ENCODE data around the gene CPT1A.
A peak's percentile ranks its signal among the peaks of the same experiment; 100 is the strongest.

Gene CPT1A

DNA sequence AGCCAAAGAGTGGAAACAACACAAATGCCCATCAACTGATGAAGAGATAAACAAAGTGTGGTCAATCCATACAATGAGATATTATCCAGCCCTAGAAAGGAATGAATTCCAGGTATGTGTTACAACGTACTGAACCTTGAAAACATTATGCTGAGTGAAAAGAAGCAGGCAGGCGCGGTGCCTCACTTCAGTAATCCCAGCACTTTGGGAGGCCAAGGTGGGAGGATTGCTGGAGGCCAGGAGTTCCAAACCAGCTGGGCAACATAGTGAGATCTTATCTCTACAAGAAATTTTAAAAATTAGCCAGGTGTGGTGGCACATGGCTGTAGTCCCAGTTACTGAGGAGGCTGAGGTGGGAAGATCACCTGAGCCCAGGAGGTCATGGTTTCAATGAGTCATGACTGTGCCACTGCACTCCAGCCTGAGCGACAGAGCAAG is 65.7 kb downstream of the CPT1A start:
- TF ChIP-seq GATA2 (IDR thresholded peaks at IDR 0.05; ENCODE audit: low read depth, low read length) (no peak), GATA3 (IDR thresholded peaks at IDR 0.05; ENCODE audit: low read depth, low read length) (no peak)

GRCh38 chr11:68774194-68774585 is 67.5 kb downstream of the CPT1A start:
- TF ChIP-seq GATA3 (IDR thresholded peaks at IDR 0.05; ENCODE audit: low read depth, low read length): no peak
- no peak for TF ChIP-seq GATA2 (IDR thresholded peaks at IDR 0.05; ENCODE audit: low read depth, low read length)

GRCh38 chr11:68773521-68774193 is 68.1 kb downstream of the CPT1A start:
- TF ChIP-seq GATA3 (IDR thresholded peaks at IDR 0.05; ENCODE audit: low read depth, low read length) (no peak), GATA2 (IDR thresholded peaks at IDR 0.05; ENCODE audit: low read depth, low read length) (no peak)

- TF ChIP-seq GATA3 (IDR thresholded peaks at IDR 0.05; ENCODE audit: low read depth, low read length) (no peak), GATA2 (IDR thresholded peaks at IDR 0.05; ENCODE audit: low read depth, low read length) (no peak)
Measured at GRCh38 chr11:68772936-68773335, 68.8 kb downstream of the CPT1A start.

DNA sequence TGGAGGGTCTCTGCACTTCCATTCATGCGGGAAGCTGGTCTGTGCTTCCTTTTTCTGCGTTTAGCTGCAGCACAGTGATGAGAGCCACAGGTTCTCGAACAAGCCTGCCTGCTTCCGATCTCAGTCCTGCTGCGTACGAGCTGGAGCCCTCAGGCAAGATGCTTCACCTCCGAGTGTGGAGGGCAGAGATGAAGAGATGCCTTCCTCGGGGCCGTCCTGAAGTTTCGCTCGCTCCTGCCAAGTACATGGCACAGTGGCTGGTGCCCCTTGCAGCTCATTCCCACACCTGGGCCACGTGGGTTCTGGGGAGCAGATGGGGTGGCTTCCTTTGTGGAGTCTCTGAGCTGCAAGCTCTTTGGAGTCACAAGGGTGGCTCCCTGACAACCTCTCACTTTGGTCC is 70.9 kb downstream of the CPT1A start:
- no peak for TF ChIP-seq GATA2 (IDR thresholded peaks at IDR 0.05; ENCODE audit: low read depth, low read length)
- no peak for TF ChIP-seq GATA3 (IDR thresholded peaks at IDR 0.05; ENCODE audit: low read depth, low read length)

DNA sequence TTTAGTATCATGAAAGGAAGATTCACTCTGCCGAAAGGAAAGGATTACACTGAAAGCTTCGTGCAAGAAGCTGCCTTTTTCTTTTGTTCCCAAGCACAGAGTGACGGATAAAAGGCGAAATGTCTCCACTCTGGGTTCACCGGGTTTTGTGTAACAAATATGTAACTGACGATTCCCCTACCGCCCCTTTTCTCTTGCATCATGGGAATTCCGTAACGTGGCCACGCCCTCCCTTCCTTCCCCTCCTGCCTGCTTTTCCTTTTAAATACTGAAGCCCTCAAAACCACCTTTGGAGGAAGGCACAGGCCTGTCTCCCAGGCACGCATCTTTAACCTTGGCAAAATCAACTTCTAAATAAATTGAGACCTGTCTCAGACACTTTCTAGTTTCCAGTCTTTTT is 74.0 kb downstream of the CPT1A start:
- no peak for TF ChIP-seq GATA3 (IDR thresholded peaks at IDR 0.05; ENCODE audit: low read depth, low read length)
- no peak for TF ChIP-seq GATA2 (IDR thresholded peaks at IDR 0.05; ENCODE audit: low read depth, low read length)

GRCh38 chr11:68766786-68767185 is 74.9 kb downstream of the CPT1A start:
- no peak for TF ChIP-seq GATA2 (IDR thresholded peaks at IDR 0.05; ENCODE audit: low read depth, low read length)
- TF ChIP-seq GATA3 (IDR thresholded peaks at IDR 0.05; ENCODE audit: low read depth, low read length): no peak

- TF ChIP-seq GATA2 (IDR thresholded peaks at IDR 0.05; ENCODE audit: low read depth, low read length) (no peak), GATA3 (IDR thresholded peaks at IDR 0.05; ENCODE audit: low read depth, low read length) (no peak)
Measured at GRCh38 chr11:68764746-68765145, 77.0 kb downstream of the CPT1A start.

DNA sequence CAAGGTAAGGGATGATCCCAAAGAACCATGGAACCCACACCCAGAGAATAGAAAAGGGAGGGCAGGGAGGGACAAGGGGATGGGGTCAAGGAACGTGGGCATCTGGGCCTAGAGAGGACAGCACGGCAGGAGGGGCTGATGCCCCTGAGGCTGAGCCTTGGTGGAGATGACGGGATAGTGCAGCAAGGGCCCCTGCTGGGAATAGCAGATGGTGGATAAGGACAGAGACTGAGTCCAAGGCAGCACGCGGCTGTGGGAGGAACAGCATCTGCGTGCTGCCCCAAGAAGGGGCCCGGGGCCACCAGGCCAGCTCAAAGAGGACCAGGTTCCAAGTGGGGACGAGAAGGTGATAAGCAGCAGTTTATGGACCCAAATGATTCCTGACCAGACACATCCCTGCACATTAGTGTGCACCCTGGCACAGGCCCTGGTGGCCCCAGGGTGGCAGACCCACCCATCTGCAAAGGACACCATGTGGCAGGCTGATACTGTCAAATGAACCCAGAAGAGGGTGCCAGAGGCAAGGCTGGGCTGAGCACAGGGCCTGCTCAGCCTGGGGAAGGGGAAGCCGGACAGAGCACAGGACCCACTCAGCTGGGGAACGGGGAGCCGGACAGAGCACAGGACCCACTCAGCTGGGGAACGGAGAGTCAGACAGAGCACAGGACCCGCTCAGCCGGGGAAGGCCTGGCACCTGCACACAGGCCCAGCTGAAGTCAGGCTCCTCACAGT is 77.6 kb downstream of the CPT1A start:
- TF ChIP-seq GATA3 (IDR thresholded peaks at IDR 0.05; ENCODE audit: low read depth, low read length): no peak
- 0 out of 2 replicates have a peak, but pooled peaks have one; percentile 20 for TF ChIP-seq GATA2 (IDR thresholded peaks at IDR 0.05; ENCODE audit: low read depth, low read length)

- no peak for TF ChIP-seq GATA3 (IDR thresholded peaks at IDR 0.05; ENCODE audit: low read depth, low read length)
- TF ChIP-seq GATA2 (IDR thresholded peaks at IDR 0.05; ENCODE audit: low read depth, low read length): no peak
Measured at GRCh38 chr11:68763181-68763721, 78.5 kb downstream of the CPT1A start.

DNA sequence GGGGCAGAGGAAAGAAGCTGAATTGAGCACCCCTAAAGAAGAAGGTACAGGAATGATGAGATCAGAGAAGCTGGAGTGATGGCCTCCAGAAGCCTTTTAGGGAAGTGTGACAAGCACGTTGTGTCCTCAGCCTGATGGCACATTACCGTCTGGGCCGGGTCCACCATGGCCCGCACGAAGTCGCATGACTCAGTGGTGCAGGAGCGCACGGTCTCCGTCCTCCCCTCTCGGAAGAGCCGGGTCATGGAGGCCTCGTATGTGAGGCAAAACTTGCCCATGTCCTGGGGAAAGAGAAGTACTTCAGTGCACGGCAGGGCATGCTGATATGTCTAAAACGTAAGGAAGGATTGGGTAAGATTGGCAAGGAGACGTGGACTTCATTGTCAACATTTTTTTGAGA is 79.2 kb downstream of the CPT1A start:
- TF ChIP-seq GATA2 (IDR thresholded peaks at IDR 0.05; ENCODE audit: low read depth, low read length) (no peak), GATA3 (IDR thresholded peaks at IDR 0.05; ENCODE audit: low read depth, low read length) (no peak)

DNA sequence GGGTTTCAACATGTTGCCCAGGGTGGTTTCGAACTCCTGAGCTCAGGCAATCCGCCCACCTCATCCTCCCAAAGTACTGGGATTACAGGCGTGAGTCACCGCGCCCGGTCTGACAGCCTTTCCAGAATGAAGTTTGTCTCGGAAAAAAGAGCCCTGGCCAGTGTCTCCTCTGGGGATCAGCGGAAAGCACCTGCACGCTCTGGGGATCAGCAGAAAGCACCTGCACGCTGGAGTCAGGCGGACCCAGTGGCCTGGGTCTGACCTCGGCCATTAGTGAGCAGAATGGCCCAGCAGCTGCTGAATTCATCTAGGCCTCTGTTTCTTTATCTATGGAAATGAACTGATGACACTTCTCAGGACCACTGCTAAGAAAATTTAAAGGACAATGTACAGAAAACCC is 79.9 kb downstream of the CPT1A start:
- TF ChIP-seq GATA2 (IDR thresholded peaks at IDR 0.05; ENCODE audit: low read depth, low read length) (no peak), GATA3 (IDR thresholded peaks at IDR 0.05; ENCODE audit: low read depth, low read length) (no peak)

- TF ChIP-seq GATA3 (IDR thresholded peaks at IDR 0.05; ENCODE audit: low read depth, low read length) (no peak), GATA2 (IDR thresholded peaks at IDR 0.05; ENCODE audit: low read depth, low read length) (no peak)
Measured at GRCh38 chr11:68759991-68760390, 81.7 kb downstream of the CPT1A start.

- TF ChIP-seq GATA3 (IDR thresholded peaks at IDR 0.05; ENCODE audit: low read depth, low read length): no peak
- TF ChIP-seq GATA2 (IDR thresholded peaks at IDR 0.05; ENCODE audit: low read depth, low read length): no peak
Measured at GRCh38 chr11:68757711-68758110, 84.0 kb downstream of the CPT1A start.

Measured in SH-SY5Y (cell line).